Osteoblast (primary cell): ENCODE measurements around the gene BCAS3. TPM values are rescaled to one million over a fixed set of nuclear protein-coding genes. Genes with fewer than 3 reads are reported as not detected.

ENCODE experiments used
- DNase-seq: peaks from one replicate; pipeline ENCODE4 v3.0.0; 2011; ENCODE audit warnings: low spot score, mixed read lengths; ENCODE audit not compliant: insufficient read length; ENCODE audit errors: missing footprints
- H2AFZ ChIP-seq: 2 replicates; pipeline ENCODE4 v1.6.0; 2011; ENCODE audit warnings: mild to moderate bottlenecking, low read length
- H3K27ac ChIP-seq: 2 replicates; pipeline ENCODE4 v1.5.1; 2011; ENCODE audit warnings: mild to moderate bottlenecking, low read depth, low read length, moderate library complexity
- H3K27me3 ChIP-seq: 2 replicates; pipeline ENCODE4 v1.6.0; 2012; ENCODE audit warnings: mild to moderate bottlenecking, control low read depth, inconsistent platforms, low read length, moderate library complexity; ENCODE audit not compliant: insufficient read depth
- H3K36me3 ChIP-seq: 2 replicates; pipeline ENCODE4 v1.5.1; 2011; ENCODE audit warnings: mild to moderate bottlenecking, low read length, control low read depth, moderate library complexity; ENCODE audit not compliant: insufficient read depth
- H3K4me1 ChIP-seq: 2 replicates; pipeline ENCODE4 v1.5.1; 2011; ENCODE audit warnings: mild to moderate bottlenecking, low read length, control low read depth, moderate library complexity; ENCODE audit not compliant: insufficient read depth
- H3K4me2 ChIP-seq: 2 replicates; pipeline ENCODE4 v1.6.0; 2011; ENCODE audit warnings: mild to moderate bottlenecking, low read length; ENCODE audit not compliant: insufficient read depth
- H3K4me3 ChIP-seq: fragments of 200-600 bp; sonication (generic); 3 replicates; pipeline ENCODE4 v1.5.1; 2012; ENCODE audit warnings: mild to moderate bottlenecking, low read length, inconsistent platforms; ENCODE audit not compliant: insufficient read depth
- H3K79me2 ChIP-seq: 2 replicates; pipeline ENCODE4 v1.6.0; 2012; ENCODE audit warnings: mild to moderate bottlenecking, low read length, control low read depth, inconsistent platforms; ENCODE audit not compliant: insufficient read depth
- H3K9me3 ChIP-seq: 2 replicates; pipeline ENCODE4 v1.5.1; 2011; ENCODE audit warnings: low read depth, low read length, control low read depth
- H4K20me1 ChIP-seq: 2 replicates; pipeline ENCODE4 v1.6.0; 2012; ENCODE audit warnings: mild to moderate bottlenecking, low read length, control low read depth; ENCODE audit not compliant: insufficient read depth
- total RNA-seq: library from RNA; depleted of rRNA; stranded (reverse); fragments of >200 nt; gene quantifications from 2 replicates; pipeline ENCODE4 v1.2.3, GENCODE V29; 2012
- TF ChIP-seq, protein P1 (sequence below): IDR thresholded peaks from 2 replicates; pipeline ENCODE4 v1.5.1; 2011; ENCODE audit warnings: mild to moderate bottlenecking, low read depth, low read length, moderate library complexity; ENCODE audit errors: extremely low read depth

Gene BCAS3
- total RNA-seq, 1 donor, result 31.5 TPM

DNA sequence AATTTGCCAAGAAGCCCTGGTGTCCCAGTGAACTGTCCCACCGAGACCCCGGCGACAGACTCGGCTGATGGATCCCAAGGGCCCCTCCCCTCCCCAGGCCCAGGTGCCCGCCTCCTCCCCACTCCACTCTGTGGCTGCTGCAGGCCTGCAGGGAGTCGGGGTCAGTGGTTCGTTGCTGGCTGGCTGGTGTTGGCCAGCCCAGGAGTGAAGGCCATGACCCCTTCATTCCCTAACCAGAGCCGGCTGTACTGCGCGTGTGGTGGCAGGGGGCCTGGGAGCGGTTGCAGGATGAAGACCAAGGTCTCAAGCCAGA lies 712.8 kb downstream of the BCAS3 start:
- no peak for DNase-seq
- Histone ChIP-seq H3K9me3 (no peaks in the 10 kb centered on the region), H2AFZ (peak overlapping the region; percentile 26), H3K27ac (peak overlapping the region; percentile 9), H4K20me1 (no peaks in the 10 kb centered on the region), H3K36me3 (no peaks in the 10 kb centered on the region), H3K4me1 (peaks cover 15% of the 10 kb centered on the region), H3K4me2 (no peak overlapping the region), H3K4me3 (no peak overlapping the region), H3K27me3 (no peaks in the 10 kb centered on the region), H3K79me2 (peaks cover 14% of the 10 kb centered on the region)
- TF ChIP-seq, protein P1, sequence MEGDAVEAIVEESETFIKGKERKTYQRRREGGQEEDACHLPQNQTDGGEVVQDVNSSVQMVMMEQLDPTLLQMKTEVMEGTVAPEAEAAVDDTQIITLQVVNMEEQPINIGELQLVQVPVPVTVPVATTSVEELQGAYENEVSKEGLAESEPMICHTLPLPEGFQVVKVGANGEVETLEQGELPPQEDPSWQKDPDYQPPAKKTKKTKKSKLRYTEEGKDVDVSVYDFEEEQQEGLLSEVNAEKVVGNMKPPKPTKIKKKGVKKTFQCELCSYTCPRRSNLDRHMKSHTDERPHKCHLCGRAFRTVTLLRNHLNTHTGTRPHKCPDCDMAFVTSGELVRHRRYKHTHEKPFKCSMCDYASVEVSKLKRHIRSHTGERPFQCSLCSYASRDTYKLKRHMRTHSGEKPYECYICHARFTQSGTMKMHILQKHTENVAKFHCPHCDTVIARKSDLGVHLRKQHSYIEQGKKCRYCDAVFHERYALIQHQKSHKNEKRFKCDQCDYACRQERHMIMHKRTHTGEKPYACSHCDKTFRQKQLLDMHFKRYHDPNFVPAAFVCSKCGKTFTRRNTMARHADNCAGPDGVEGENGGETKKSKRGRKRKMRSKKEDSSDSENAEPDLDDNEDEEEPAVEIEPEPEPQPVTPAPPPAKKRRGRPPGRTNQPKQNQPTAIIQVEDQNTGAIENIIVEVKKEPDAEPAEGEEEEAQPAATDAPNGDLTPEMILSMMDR, result no peak

DNA sequence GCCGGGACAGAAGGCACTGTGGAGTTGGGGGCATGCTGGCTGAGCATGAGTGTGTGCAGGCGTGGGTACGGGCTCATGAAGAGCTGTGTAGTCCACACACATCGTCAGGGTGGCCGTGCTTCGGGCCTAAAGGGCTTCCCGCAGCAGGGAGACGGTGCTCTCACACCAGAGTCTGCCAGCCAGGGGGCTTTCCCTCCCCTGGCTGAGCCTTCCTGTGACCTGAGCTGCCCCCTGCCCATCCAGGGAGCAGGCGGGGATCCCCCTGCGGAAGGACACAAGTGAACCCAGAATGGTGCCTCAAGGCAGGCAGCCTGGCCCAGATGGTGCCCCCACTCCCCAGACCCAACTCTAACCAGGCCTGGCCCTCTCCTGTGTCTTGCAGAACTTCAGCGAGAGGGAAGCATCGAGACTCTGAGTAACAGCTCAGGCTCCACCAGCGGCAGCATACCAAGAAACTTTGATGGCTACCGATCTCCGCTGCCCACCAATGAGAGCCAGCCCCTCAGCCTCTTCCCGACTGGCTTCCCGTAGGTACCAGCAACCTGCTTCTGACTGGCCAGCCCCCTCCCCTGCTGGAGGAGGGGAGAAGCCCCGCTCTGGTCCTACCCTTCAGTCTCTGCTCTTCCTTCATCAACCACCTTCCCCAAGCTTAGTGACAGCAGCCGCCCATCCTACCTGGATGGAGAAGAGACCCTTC lies 714.1 kb downstream of the BCAS3 start:
- H3K79me2 ChIP-seq, result peaks cover 26% of the 10 kb centered on the region
- DNase-seq, result no peak

DNA sequence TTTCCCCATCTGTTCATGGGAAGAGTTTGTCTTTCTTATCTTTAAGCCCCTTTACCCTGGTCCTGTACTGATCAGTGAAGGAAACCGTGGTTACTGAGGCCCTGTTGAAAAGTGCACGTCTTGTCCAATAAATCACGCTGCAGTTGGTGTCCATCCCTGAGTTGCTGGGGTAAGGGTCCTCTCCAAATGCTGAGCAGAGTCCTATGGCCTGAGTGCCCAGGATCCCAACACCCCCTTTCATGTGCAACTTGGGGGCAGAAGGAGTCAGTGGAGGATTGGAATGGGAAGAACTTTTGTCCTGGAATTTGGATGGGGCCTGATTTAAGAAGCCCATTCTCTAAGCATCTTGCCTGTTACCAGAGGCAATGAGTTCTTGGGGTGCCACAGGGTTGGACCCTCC lies 715.0 kb downstream of the BCAS3 start:
- no peak overlapping the region for H2AFZ ChIP-seq
- no peak overlapping the region for H3K4me2 ChIP-seq
- no peaks in the 10 kb centered on the region for H3K27me3 ChIP-seq
- H3K4me3 ChIP-seq, result no peak overlapping the region
- no peaks in the 10 kb centered on the region for H3K9me3 ChIP-seq
- TF ChIP-seq, protein P1, result no peak
- peaks cover 35% of the 10 kb centered on the region for H3K79me2 ChIP-seq
- H3K27ac ChIP-seq, result no peak overlapping the region
- DNase-seq, result no peak
- H3K4me1 ChIP-seq, result peaks cover 21% of the 10 kb centered on the region
- H3K36me3 ChIP-seq, result no peaks in the 10 kb centered on the region
- H4K20me1 ChIP-seq, result no peaks in the 10 kb centered on the region

More for the DNA sequence above, 714.1 kb downstream of the BCAS3 start:
- no peaks in the 10 kb centered on the region for H3K36me3 ChIP-seq
- H3K27ac ChIP-seq, result no peak overlapping the region
- H3K4me3 ChIP-seq, result no peak overlapping the region
- TF ChIP-seq, protein P1, result no peak
- H4K20me1 ChIP-seq, result no peaks in the 10 kb centered on the region
- H3K4me2 ChIP-seq, result no peak overlapping the region
- H2AFZ ChIP-seq, result no peak overlapping the region
- peaks cover 17% of the 10 kb centered on the region for H3K4me1 ChIP-seq
- H3K27me3 ChIP-seq, result no peaks in the 10 kb centered on the region
- no peaks in the 10 kb centered on the region for H3K9me3 ChIP-seq

DNA sequence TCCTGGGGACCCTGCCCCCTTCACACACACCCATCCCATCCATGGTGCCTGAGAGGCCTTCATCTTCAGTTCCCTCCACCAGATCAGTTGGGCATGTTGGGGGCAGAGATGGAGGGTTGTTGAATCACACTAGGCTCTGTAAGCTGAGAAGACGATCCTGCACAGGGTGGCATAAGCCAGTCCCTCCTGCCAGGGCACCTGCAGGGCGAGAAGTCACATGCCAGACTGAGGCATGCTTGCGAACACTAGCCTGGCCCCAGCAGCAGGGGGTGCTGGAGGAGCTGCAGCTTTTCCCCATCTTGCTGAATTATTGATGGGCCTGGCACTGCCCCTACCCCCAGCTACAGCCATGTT lies 715.9 kb downstream of the BCAS3 start:
- TF ChIP-seq, protein P1, result peak; percentile 42
- no peak overlapping the region for H3K4me2 ChIP-seq
- no peaks in the 10 kb centered on the region for H3K9me3 ChIP-seq
- H3K79me2 ChIP-seq, result peaks cover 44% of the 10 kb centered on the region
- H3K36me3 ChIP-seq, result no peaks in the 10 kb centered on the region
- H4K20me1 ChIP-seq, result no peaks in the 10 kb centered on the region
- H3K4me3 ChIP-seq, result no peak overlapping the region
- peaks cover 27% of the 10 kb centered on the region for H3K4me1 ChIP-seq
- peak overlapping the region; percentile 17 for H3K27ac ChIP-seq
- DNase-seq, result no peak
- no peak overlapping the region for H2AFZ ChIP-seq
- H3K27me3 ChIP-seq, result no peaks in the 10 kb centered on the region
